8988T (cell line): Measurements from ENCODE around the gene ING4.

Experiments used
- DNase-seq: peaks from one replicate; pipeline ENCODE4 v3.0.0; 2011

The ING4 gene

GRCh38 chr12:6605421-6606330 lies 57.2 kb downstream of the ING4 start:
- no peak for DNase-seq

- DNase-seq: no peak
Observed at GRCh38 chr12:6604259-6605029, 58.5 kb downstream of the ING4 start.

- DNase-seq: no peak
Observed at GRCh38 chr12:6603095-6603567, 59.8 kb downstream of the ING4 start.

GRCh38 chr12:6602526-6602925 lies 60.4 kb downstream of the ING4 start:
- no peak for DNase-seq
